ENCODE results near the gene PDIK1L. TPM values are rescaled to one million over a fixed set of nuclear protein-coding genes. Genes with fewer than 3 reads are reported as not detected.
A peak's percentile ranks its signal among the peaks of the same experiment; 100 is the strongest.

The PDIK1L gene
- total and polyA plus RNA-seq, 9 of the 15 experiments (the other 6 are each of a cell fraction or from before 2014, with no cell fraction given): 12.8 to 30.2 (median 21.5) TPM

DNA sequence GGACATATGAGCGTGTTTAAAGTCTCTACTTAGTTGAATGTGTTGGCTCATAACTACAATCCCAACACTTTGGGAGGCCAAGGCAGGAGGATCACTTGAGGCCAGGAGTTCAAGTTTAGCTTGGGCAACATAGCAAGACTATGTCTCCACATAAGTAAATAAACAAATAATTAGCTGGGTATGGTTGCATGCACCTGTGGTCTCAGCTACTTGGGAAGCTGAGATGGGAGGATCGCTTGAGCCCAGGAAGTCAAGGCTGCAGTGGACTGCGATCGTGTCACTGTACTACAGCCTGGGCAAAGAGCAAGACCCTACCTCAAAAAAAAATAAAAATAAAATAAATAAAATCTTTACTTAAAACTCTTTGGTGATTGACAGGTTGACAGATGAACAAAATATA lies 13.0 kb upstream of the PDIK1L start:
- peak; percentile 75 for TF ChIP-seq ZNF121 (CRISPR knock-in tag; conservative IDR thresholded peaks at IDR 0.05)
- TF ChIP-seq, protein P1, sequence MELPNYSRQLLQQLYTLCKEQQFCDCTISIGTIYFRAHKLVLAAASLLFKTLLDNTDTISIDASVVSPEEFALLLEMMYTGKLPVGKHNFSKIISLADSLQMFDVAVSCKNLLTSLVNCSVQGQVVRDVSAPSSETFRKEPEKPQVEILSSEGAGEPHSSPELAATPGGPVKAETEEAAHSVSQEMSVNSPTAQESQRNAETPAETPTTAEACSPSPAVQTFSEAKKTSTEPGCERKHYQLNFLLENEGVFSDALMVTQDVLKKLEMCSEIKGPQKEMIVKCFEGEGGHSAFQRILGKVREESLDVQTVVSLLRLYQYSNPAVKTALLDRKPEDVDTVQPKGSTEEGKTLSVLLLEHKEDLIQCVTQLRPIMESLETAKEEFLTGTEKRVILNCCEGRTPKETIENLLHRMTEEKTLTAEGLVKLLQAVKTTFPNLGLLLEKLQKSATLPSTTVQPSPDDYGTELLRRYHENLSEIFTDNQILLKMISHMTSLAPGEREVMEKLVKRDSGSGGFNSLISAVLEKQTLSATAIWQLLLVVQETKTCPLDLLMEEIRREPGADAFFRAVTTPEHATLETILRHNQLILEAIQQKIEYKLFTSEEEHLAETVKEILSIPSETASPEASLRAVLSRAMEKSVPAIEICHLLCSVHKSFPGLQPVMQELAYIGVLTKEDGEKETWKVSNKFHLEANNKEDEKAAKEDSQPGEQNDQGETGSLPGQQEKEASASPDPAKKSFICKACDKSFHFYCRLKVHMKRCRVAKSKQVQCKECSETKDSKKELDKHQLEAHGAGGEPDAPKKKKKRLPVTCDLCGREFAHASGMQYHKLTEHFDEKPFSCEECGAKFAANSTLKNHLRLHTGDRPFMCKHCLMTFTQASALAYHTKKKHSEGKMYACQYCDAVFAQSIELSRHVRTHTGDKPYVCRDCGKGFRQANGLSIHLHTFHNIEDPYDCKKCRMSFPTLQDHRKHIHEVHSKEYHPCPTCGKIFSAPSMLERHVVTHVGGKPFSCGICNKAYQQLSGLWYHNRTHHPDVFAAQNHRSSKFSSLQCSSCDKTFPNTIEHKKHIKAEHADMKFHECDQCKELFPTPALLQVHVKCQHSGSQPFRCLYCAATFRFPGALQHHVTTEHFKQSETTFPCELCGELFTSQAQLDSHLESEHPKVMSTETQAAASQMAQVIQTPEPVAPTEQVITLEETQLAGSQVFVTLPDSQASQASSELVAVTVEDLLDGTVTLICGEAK (IDR thresholded peaks at IDR 0.05): no peak
- TF ChIP-seq, protein P1 (CRISPR knock-in tag; IDR thresholded peaks at IDR 0.05): no peak
- 0 out of 2 replicates have a peak, but pooled peaks have one; percentile 19 for TF ChIP-seq PKNOX1 (IDR thresholded peaks at IDR 0.05)
- no peaks in the 10 kb centered on the region for H3K36me3 ChIP-seq (ENCODE audit: control insufficient read depth, insufficient read depth, low read length)
- H3K27me3 ChIP-seq (ENCODE audit: control insufficient read depth in 2 of 2, insufficient read depth in 2 of 2, low read length in 2 of 2): no peaks in the 10 kb centered on the region
- no peaks in the 10 kb centered on the region for H4K20me1 ChIP-seq (replicated peaks; ENCODE audit: control insufficient read depth, insufficient read depth, low read length)
- ATAC-seq (no peak), FAIRE-seq (no peak), DNase-seq (ENCODE audit: extremely low read depth in 1 of 4, low spot score in 3 of 4) (no peak)
- H3K9me1 ChIP-seq (ENCODE audit: control insufficient read depth, insufficient read depth, low read length): peaks cover 3% of the 10 kb centered on the region
- 95% methylated on average over 4 of the region's 4 CpGs for WGBS (ENCODE audit: insufficient coverage, low coverage, missing lambda C conversion rate)
- in situ Hi-C loops (cut with MboI) (no loop called here), intact Hi-C loops (cut with micrococcal nuclease) (no loop called here)
- ChIA-PET POLR2A (no interaction called here), CTCF (ENCODE audit: low intra/inter-chr PET ratio) (no interaction called here)
- H2AFZ ChIP-seq (ENCODE audit: low read depth, low read length): no peak overlapping the region
- no peak overlapping the region for H3K4me2 ChIP-seq (ENCODE audit: insufficient read depth, low read length)
- H3K9ac ChIP-seq (ENCODE audit: insufficient read depth in 1 of 2, low read depth in 2 of 2, low read length in 2 of 2): no peak overlapping the region
- H3K4me3 ChIP-seq: no peak overlapping the region
- no peak overlapping the region for H3K27ac ChIP-seq (ENCODE audit: extremely low read depth, low read depth, low read length)
- H3K4me1 ChIP-seq (replicated peaks in 1 of 2; ENCODE audit: control insufficient read depth in 2 of 2, insufficient read depth in 2 of 2, low read length in 2 of 2): peaks cover 15 to 30% of the 10 kb centered on the region in 2 experiments
- no peaks in the 10 kb centered on the region for H3K79me2 ChIP-seq (ENCODE audit: control insufficient read depth, insufficient read depth, low read length)
- BruUV-seq (replicated peaks): no TSS peak
- no peaks in the 10 kb centered on the region for H3K9me3 ChIP-seq (replicated peaks; ENCODE audit: control insufficient read depth, insufficient read depth, low read depth, low read length)
